GM12878 (cell line): ENCODE results near the gene SANBR. TPM values are rescaled to one million over a fixed set of nuclear protein-coding genes. Genes with fewer than 3 reads are reported as not detected.

Source experiments
- ATF2 ChIP-seq: IDR thresholded peaks from 2 replicates; pipeline ENCODE4 v1.6.1; 2012; ENCODE audit warnings: low read length, inconsistent platforms
- CREB1 ChIP-seq: IDR thresholded peaks from 2 replicates; pipeline ENCODE4 v1.6.1; 2012; ENCODE audit warnings: low read depth, mild to moderate bottlenecking, inconsistent platforms
- CREM ChIP-seq: IDR thresholded peaks from 2 replicates; pipeline ENCODE4 v1.6.1; 2014; ENCODE audit warnings: antibody characterized with exemption, low read depth
- ESRRA ChIP-seq: IDR thresholded peaks from 2 replicates; pipeline ENCODE4 v1.6.1; 2012; ENCODE audit warnings: mild to moderate bottlenecking, low read length, improper control_type of control experiment
- HDAC6 ChIP-seq: fragments of 200-600 bp; sonication (generic); IDR thresholded peaks from one replicate; pipeline ENCODE4 v1.8.0; 2017; ENCODE audit warnings: antibody characterized with exemption; ENCODE audit not compliant: unreplicated experiment
- KAT2A ChIP-seq: conservative IDR thresholded peaks from 2 replicates; pipeline ENCODE4 v1.6.1; 2011; ENCODE audit warnings: low read depth, low read length; ENCODE audit not compliant: control insufficient read depth
- KLF5 ChIP-seq: fragments of 450-650 bp; IDR thresholded peaks from 2 replicates; pipeline ENCODE4 v1.6.1; 2014; ENCODE audit warnings: mild to moderate bottlenecking; ENCODE audit not compliant: partially characterized antibody
- MLLT1 ChIP-seq: fragments of 450-650 bp; IDR thresholded peaks from 2 replicates; pipeline ENCODE4 v1.6.1; 2016; ENCODE audit warnings: mild to moderate bottlenecking
- MYC ChIP-seq: IDR thresholded peaks from 2 replicates; pipeline ENCODE4 v1.6.1; 2011; ENCODE audit warnings: mild to moderate bottlenecking, low read length, moderate library complexity, inconsistent platforms; ENCODE audit not compliant: insufficient read depth, insufficient replicate concordance, insufficient read length, severe bottlenecking
- NBN ChIP-seq: fragments of 450-650 bp; IDR thresholded peaks from 2 replicates; pipeline ENCODE4 v1.6.1; 2016
- NFYB ChIP-seq: IDR thresholded peaks from 2 replicates; pipeline ENCODE4 v1.6.1; 2011; ENCODE audit warnings: low read depth, mild to moderate bottlenecking, low read length, improper control_type of control experiment, moderate library complexity; ENCODE audit not compliant: insufficient read depth
- NR2C2 ChIP-seq: IDR thresholded peaks from 2 replicates; pipeline ENCODE4 v1.6.1; 2011; ENCODE audit warnings: borderline replicate concordance, low read depth; ENCODE audit not compliant: control insufficient read depth, insufficient read length
- PAX8 ChIP-seq: fragments of 450-650 bp; IDR thresholded peaks from 2 replicates; pipeline ENCODE4 v1.6.1; 2017; ENCODE audit warnings: mild to moderate bottlenecking, moderate library complexity
- RELA ChIP-seq: fragments of 450-650 bp; IDR thresholded peaks from 2 replicates; pipeline ENCODE4 v1.8.0; 2014; ENCODE audit warnings: borderline replicate concordance; ENCODE audit not compliant: partially characterized antibody
- RELB ChIP-seq: fragments of 450-650 bp; IDR thresholded peaks from 2 replicates; pipeline ENCODE4 v1.6.1; 2017; ENCODE audit warnings: low read depth, mild to moderate bottlenecking, moderate library complexity
- RUNX3 ChIP-seq: IDR thresholded peaks from 2 replicates; pipeline ENCODE4 v1.6.1; 2012; ENCODE audit warnings: low read length, inconsistent platforms
- SMAD5 ChIP-seq: IDR thresholded peaks from 2 replicates; pipeline ENCODE4 v1.6.1; 2016; ENCODE audit warnings: antibody characterized with exemption, low read depth
- SMARCA5 ChIP-seq: fragments of 450-650 bp; IDR thresholded peaks from 2 replicates; pipeline ENCODE4 v1.6.1; 2017; ENCODE audit warnings: mild to moderate bottlenecking
- SUPT20H ChIP-seq: IDR thresholded peaks from 2 replicates; pipeline ENCODE4 v1.6.1; 2011; ENCODE audit warnings: low read depth, mild to moderate bottlenecking, low read length, moderate library complexity, borderline replicate concordance; ENCODE audit not compliant: control insufficient read depth
- TCF3 ChIP-seq: IDR thresholded peaks from 2 replicates; pipeline ENCODE4 v1.6.1; 2012; ENCODE audit warnings: low read depth, mild to moderate bottlenecking, low read length, borderline replicate concordance; ENCODE audit not compliant: insufficient read depth
- TCF7 ChIP-seq: IDR thresholded peaks from 2 replicates; pipeline ENCODE4 v1.6.1; 2014; ENCODE audit warnings: antibody characterized with exemption, borderline replicate concordance
- WRNIP1 ChIP-seq: IDR thresholded peaks from 2 replicates; pipeline ENCODE4 v1.6.1; 2011; ENCODE audit warnings: low read depth, low read length, improper control_type of control experiment, borderline replicate concordance
- ZNF592 ChIP-seq: fragments of 450-650 bp; IDR thresholded peaks from 2 replicates; pipeline ENCODE4 v1.6.1; 2017; ENCODE audit warnings: mild to moderate bottlenecking, moderate library complexity
- polyA plus RNA-seq, 11 experiments: library from polyadenylated mRNA; depleted of rRNA in 4 of 11; unstranded in 6 of 11; stranded (reverse) in 5 of 11; fragments of >200 nt; fragmentation: Nextera tagmentation in 4 of 11; fragmentation: Illumina TruSeq in 1 of 11; extraction: Ambion mirVana in 4 of 11; extraction: Trizol in 1 of 11; gene quantifications; 1 replicate in 1 of 11; 2 replicates in 10 of 11; pipeline versions ENCODE4 v1.2.1 to v1.2.3, GENCODE V29; 2011 to 2016; ENCODE audit warnings: inconsistent platforms in 2 of 11, missing spikeins in 2 of 11, low read depth in 1 of 11
- total RNA-seq, 4 experiments: library from RNA; depleted of rRNA in 3 of 4; stranded (reverse); fragments of >200 nt in 3 of 4; fragmentation: Illumina TruSeq in 1 of 4; extraction: Trizol in 1 of 4; gene quantifications; 2 replicates each; pipeline versions ENCODE4 v1.2.1 to v1.2.3, GENCODE V29; 2013 to 2021

SANBR gene
- total and polyA plus RNA-seq, 10 of the 15 experiments (the other 5 are each of a cell fraction or from before 2014, with no cell fraction given), result 2.2 to 11.0 (median 7.0) TPM

- no peak for TF ChIP-seq TCF3
- peak; percentile 64; the same call in 1 of the 2 replicates for TF ChIP-seq CREM
- peak; percentile 72 for TF ChIP-seq KLF5
- peak; percentile 100 for TF ChIP-seq RELB
- TF ChIP-seq RUNX3, result peak; percentile 76; the same call in 1 of the 2 replicates
- TF ChIP-seq KAT2A, result no peak
- TF ChIP-seq ZNF592, result no peak
- no peak for TF ChIP-seq MYC
- TF ChIP-seq CREB1, result peak; percentile 61
- TF ChIP-seq SUPT20H, result no peak
- no peak for TF ChIP-seq HDAC6
- TF ChIP-seq SMAD5, result peak; percentile 51; the same call in 1 of the 2 replicates
- TF ChIP-seq NR2C2, result no peak
- no peak; the same call in 1 of the 2 replicates for TF ChIP-seq ATF2
- TF ChIP-seq ESRRA, result peak; percentile 59; the same call in 1 of the 2 replicates
- TF ChIP-seq NFYB, result 0 out of 2 replicates have a peak, but pooled peaks have one; percentile 5
- no peak for TF ChIP-seq PAX8
- TF ChIP-seq WRNIP1, result peak; percentile 96; the same call in 1 of the 2 replicates
- TF ChIP-seq NBN, result peak; percentile 93
- TF ChIP-seq RELA, result no peak
- peak; percentile 83 for TF ChIP-seq TCF7
- TF ChIP-seq MLLT1, result no peak
- TF ChIP-seq SMARCA5, result no peak; the same call in 1 of the 2 replicates
Measured at GRCh38 chr2:61017003-61017555, 48.6 kb upstream of the SANBR start (continued).
